Measurements from ENCODE around the gene RPLP2.
A peak's percentile ranks its signal among the peaks of the same experiment; 100 is the strongest.

Gene RPLP2

DNA sequence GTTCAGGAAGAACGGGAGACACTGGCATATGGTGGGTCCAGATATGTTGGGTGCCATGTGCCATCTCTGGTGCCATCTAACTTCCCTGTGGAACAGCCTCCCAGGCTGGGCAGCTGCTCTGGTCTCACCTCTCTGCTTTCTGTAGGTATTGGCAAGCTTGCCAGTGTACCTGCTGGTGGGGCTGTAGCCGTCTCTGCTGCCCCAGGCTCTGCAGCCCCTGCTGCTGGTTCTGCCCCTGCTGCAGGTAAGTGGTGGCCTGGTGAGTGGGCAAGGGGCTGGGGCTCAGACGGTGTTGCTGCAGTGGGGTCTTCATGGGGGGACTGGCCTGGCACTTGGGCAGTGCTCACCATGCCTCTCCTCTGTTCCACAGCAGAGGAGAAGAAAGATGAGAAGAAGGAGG is 2.6 kb downstream of the RPLP2 start:
- TF ChIP-seq YY1 (IDR thresholded peaks at IDR 0.05; ENCODE audit: insufficient read depth, insufficient read length) (no peak), ZNF274 (IDR thresholded peaks at IDR 0.05; ENCODE audit: low read depth, low read length) (no peak), SUZ12 (IDR thresholded peaks at IDR 0.05; ENCODE audit: extremely low read depth, insufficient read depth, insufficient read length) (no peak)
- H3K4me1 ChIP-seq (ENCODE audit: insufficient read depth, insufficient read length) = peaks cover 12% of the 10 kb centered on the region
- peak overlapping the region; percentile 98 for H3K9ac ChIP-seq (ENCODE audit: insufficient read length, low read depth)
- H3K27me3 ChIP-seq (ENCODE audit: insufficient read depth, insufficient read length) = no peaks in the 10 kb centered on the region
- no peak for DNase-seq (ENCODE audit: low read depth, low spot score)
- no peaks in the 10 kb centered on the region for H3K9me3 ChIP-seq (ENCODE audit: insufficient read depth, low read length)
- H3K4me3 ChIP-seq (ENCODE audit: insufficient read length, low read depth) = no peak overlapping the region
- peaks cover 56% of the 10 kb centered on the region for H3K36me3 ChIP-seq (ENCODE audit: insufficient read depth, insufficient read length, low read length)

DNA sequence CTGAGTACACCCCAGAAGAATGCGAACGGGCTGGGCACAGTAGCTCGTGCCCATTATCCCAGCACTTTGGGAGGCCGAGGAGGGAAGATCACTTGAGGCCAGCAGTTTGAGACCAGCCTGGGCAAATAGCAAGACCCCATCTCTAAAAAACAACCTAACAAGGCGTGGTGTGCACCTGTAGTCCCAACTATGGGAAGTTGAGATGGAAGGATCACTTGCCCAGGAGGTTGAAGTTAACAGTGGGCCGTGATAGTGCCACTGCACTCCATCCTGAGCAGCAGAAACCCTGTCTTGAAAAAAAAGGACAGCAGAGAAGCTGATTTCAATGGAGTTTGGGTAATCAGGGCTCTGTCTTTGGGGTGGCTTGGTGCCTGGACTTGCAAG is 3.3 kb downstream of the RPLP2 start:
- H3K4me1 ChIP-seq (ENCODE audit: insufficient read depth, insufficient read length) = peaks cover 12% of the 10 kb centered on the region
- no peaks in the 10 kb centered on the region for H3K27me3 ChIP-seq (ENCODE audit: insufficient read depth, insufficient read length)
- peak overlapping the region; percentile 44 for H3K9ac ChIP-seq (ENCODE audit: insufficient read length, low read depth)
- H3K36me3 ChIP-seq (ENCODE audit: insufficient read depth, insufficient read length, low read length) = peaks cover 56% of the 10 kb centered on the region
- DNase-seq (ENCODE audit: low read depth, low spot score) = no peak
- no peaks in the 10 kb centered on the region for H3K9me3 ChIP-seq (ENCODE audit: insufficient read depth, low read length)
- no peak for TF ChIP-seq ZNF274 (IDR thresholded peaks at IDR 0.05; ENCODE audit: low read depth, low read length)
- no peak overlapping the region for H3K4me3 ChIP-seq (ENCODE audit: insufficient read length, low read depth)

DNA sequence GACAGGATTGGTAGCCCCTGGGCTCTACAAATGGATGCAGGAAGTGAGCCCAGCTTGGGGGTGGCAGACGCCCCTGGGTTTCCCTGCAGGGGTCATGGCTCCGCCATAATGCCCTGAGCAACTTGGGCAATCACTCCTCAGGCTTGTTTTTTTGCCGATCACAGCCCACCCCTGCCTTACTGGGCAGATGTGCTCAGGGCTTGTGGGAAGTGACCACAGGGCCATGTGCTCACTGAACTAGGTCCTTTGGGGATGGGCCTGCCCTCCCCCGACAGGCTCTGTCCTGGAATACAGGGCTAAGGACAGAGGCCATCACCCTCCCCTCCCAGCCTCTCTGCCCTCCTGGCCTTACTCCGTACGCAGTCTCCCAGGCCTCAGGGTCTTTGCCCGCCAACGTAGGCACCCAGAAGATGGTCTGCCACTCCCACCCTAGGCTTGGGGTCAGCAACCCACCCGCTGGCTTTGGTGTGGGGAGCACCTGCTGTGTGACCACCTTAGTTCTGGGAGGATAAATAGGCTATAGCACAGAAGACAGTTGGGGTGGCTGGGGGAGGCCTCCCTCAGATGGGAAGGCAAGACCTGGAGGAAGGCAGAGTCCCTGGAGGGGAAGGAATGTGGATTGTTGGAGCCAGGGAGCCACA is 3.8 kb downstream of the RPLP2 start:
- DNase-seq (ENCODE audit: low read depth, low spot score) = no peak
- TF ChIP-seq ZNF274 (IDR thresholded peaks at IDR 0.05; ENCODE audit: low read depth, low read length) = no peak
- TF ChIP-seq YY1 (IDR thresholded peaks at IDR 0.05; ENCODE audit: insufficient read depth, insufficient read length) = no peak
- no peak for TF ChIP-seq SUZ12 (IDR thresholded peaks at IDR 0.05; ENCODE audit: extremely low read depth, insufficient read depth, insufficient read length)

GRCh38 chr11:815675-816432 is 6.1 kb downstream of the RPLP2 start:
- Histone ChIP-seq H3K36me3 (ENCODE audit: insufficient read depth, insufficient read length, low read length) (peaks cover 48% of the 10 kb centered on the region), H3K4me1 (ENCODE audit: insufficient read depth, insufficient read length) (peaks cover 26% of the 10 kb centered on the region)

More for the DNA sequence above, 3.8 kb downstream of the RPLP2 start:
- H3K4me3 ChIP-seq (ENCODE audit: insufficient read length, low read depth) = no peak overlapping the region
- H3K36me3 ChIP-seq (ENCODE audit: insufficient read depth, insufficient read length, low read length) = peaks cover 56% of the 10 kb centered on the region
- peaks cover 14% of the 10 kb centered on the region for H3K4me1 ChIP-seq (ENCODE audit: insufficient read depth, insufficient read length)
- H3K9me3 ChIP-seq (ENCODE audit: insufficient read depth, low read length) = no peaks in the 10 kb centered on the region
- H3K27me3 ChIP-seq (ENCODE audit: insufficient read depth, insufficient read length) = no peaks in the 10 kb centered on the region
- peak overlapping the region; percentile 44 for H3K9ac ChIP-seq (ENCODE audit: insufficient read length, low read depth)

GRCh38 chr11:816433-816779 is 6.6 kb downstream of the RPLP2 start:
- Histone ChIP-seq H3K9me3 (ENCODE audit: insufficient read depth, low read length) (no peaks in the 10 kb centered on the region), H3K36me3 (ENCODE audit: insufficient read depth, insufficient read length, low read length) (peaks cover 48% of the 10 kb centered on the region), H3K4me1 (ENCODE audit: insufficient read depth, insufficient read length) (peaks cover 30% of the 10 kb centered on the region), H3K4me3 (ENCODE audit: insufficient read length, low read depth) (no peak overlapping the region), H3K27me3 (ENCODE audit: insufficient read depth, insufficient read length) (peaks cover 10% of the 10 kb centered on the region), H3K9ac (ENCODE audit: insufficient read length, low read depth) (no peak overlapping the region)
- TF ChIP-seq ZNF274 (IDR thresholded peaks at IDR 0.05; ENCODE audit: low read depth, low read length) = no peak
- TF ChIP-seq SUZ12 (IDR thresholded peaks at IDR 0.05; ENCODE audit: extremely low read depth, insufficient read depth, insufficient read length) = no peak
- TF ChIP-seq YY1 (IDR thresholded peaks at IDR 0.05; ENCODE audit: insufficient read depth, insufficient read length) = no peak
- no peak for DNase-seq (ENCODE audit: low read depth, low spot score)

More at GRCh38 chr11:815675-816432, 6.1 kb downstream of the RPLP2 start:
- Histone ChIP-seq H3K27me3 (ENCODE audit: insufficient read depth, insufficient read length) (peaks cover 6% of the 10 kb centered on the region), H3K9ac (ENCODE audit: insufficient read length, low read depth) (peak overlapping the region; percentile 57), H3K4me3 (ENCODE audit: insufficient read length, low read depth) (no peak overlapping the region), H3K9me3 (ENCODE audit: insufficient read depth, low read length) (no peaks in the 10 kb centered on the region)
- no peak for DNase-seq (ENCODE audit: low read depth, low spot score)
- TF ChIP-seq ZNF274 (IDR thresholded peaks at IDR 0.05; ENCODE audit: low read depth, low read length) = no peak
- TF ChIP-seq YY1 (IDR thresholded peaks at IDR 0.05; ENCODE audit: insufficient read depth, insufficient read length) = no peak
- no peak for TF ChIP-seq SUZ12 (IDR thresholded peaks at IDR 0.05; ENCODE audit: extremely low read depth, insufficient read depth, insufficient read length)

DNA sequence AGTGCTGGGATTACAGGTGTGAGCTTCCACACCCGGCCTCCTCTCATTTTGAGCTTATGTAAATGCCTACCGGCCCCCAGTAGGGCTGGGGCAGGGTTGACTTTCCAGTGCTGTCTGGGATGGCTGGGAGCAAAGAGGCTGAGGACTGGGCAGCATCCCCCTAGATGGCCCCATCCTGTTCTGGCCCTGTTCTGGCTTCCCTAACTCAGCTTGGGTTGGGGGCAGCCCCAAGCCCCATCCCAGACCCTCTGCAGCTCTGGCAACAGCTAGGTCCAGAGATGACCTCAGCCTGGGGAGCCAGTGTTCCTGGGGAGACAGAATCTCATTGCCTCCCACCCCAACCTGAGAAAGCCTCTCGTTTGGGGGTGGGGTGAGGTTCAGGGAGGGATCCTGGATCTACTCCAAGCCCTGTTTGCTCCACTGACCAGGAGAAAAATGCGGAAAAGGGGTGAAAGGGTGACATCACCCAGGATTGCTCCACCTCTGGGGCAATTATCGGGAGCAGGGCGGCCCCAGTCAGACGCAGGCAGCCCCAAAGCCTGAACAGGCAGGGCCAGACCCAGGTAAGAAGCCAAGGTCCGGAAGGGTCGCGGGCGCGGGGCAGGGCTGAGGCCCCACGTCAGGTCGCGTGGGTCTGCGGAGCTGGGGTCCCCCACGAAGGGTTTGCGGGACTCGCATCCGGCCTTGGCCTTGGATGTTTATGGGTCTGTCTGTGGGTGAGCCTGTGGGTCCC is 8.8 kb downstream of the RPLP2 start, which contains the start of gene PNPLA2:
TSS of gene PNPLA2 (plus strand) at position 519 of the 733 bp plus-strand sequence. CDS start 805 bp downstream, outside the sequence.
- Histone ChIP-seq H3K9me3 (ENCODE audit: insufficient read depth, low read length) (no peaks in the 10 kb centered on the region), H3K9ac (ENCODE audit: insufficient read length, low read depth) (peak within 1 kb of the TSS; percentile 91), H3K27me3 (ENCODE audit: insufficient read depth, insufficient read length) (peaks cover 10% of the 10 kb centered on the region), H3K4me3 (ENCODE audit: insufficient read length, low read depth) (peak within 1 kb of the TSS; percentile 95), H3K4me1 (ENCODE audit: insufficient read depth, insufficient read length) (peaks cover 21% of the 10 kb centered on the region), H3K36me3 (ENCODE audit: insufficient read depth, insufficient read length, low read length) (peaks cover 42% of the 10 kb centered on the region)
- no peak for TF ChIP-seq ZNF274 (IDR thresholded peaks at IDR 0.05; ENCODE audit: low read depth, low read length)
- no peak for DNase-seq (ENCODE audit: low read depth, low spot score)

Measured in NT2/D1 (cell line).